CD4-positive, alpha-beta T cell treated with Interleukin-21 for 1 hour (primary cell): ENCODE results near the gene ZNF480.

ENCODE experiments used
- DNase-seq: peaks from one replicate; pipeline ENCODE4 v3.0.0-alpha.2; 2020

Gene ZNF480

GRCh38 chr19:52343548-52343947 is 46.6 kb downstream of the ZNF480 start:
- DNase-seq: peak; percentile 68

GRCh38 chr19:52345162-52345561 is 48.2 kb downstream of the ZNF480 start:
- DNase-seq: no peak

- no peak for DNase-seq
Measured at GRCh38 chr19:52351512-52351911, 54.5 kb downstream of the ZNF480 start.

- no peak for DNase-seq
Measured at GRCh38 chr19:52366414-52366824, 69.5 kb downstream of the ZNF480 start.

GRCh38 chr19:52369559-52370340 is 72.8 kb downstream of the ZNF480 start, which contains the start of gene ZNF880:
TSS of gene ZNF880 (plus strand) at chr19:52369923. CDS start at chr19:52369966, 43 bp downstream.
- DNase-seq: peak; percentile 92

GRCh38 chr19:52370341-52370710 is 73.4 kb downstream of the ZNF480 start:
- no peak for DNase-seq
